ENCODE results near the gene HAUS7. TPM values are rescaled to one million over a fixed set of nuclear protein-coding genes. Genes with fewer than 3 reads are reported as not detected.

HAUS7 gene
- total RNA-seq, 2 experiments from 2014 or later = 37.6 to 45.9 TPM

DNA sequence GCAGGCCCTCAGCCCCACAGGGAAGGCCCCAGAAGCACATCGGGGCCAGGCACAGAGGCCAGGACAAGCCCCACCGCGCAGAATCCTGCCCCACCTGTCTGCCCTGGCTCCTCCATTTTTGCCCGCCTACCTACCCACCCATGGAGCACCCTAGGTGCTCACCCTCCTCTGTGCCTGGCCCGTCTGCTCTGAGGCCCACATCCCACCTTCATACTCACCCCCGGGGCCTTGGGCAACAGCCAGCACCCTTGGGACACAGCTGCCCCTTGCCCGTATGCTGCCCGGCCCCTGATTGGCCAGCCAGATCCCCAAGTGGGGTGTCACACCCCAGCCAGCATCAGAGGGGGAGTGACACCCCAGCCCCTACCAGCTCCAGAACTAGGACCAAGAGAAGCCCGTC lies 13.7 kb downstream of the HAUS7 start:
- DNase-seq = no peak
- ChIA-PET CTCF (interaction anchor here (1.6 kb wide), 1 partner anchor 23 kb away, joined by 3 read pairs; no protein-coding TSS in a partner anchor), POLR2A (no interaction called here)
- Mint-ChIP-seq H3K4me3 (no peak overlapping the region), H3K36me3 (ENCODE audit: low read depth) (peaks cover 3% of the 10 kb centered on the region), H3K27ac (no peak overlapping the region), H3K4me1 (no peaks in the 10 kb centered on the region), H3K9me3 (no peaks in the 10 kb centered on the region), H3K27me3 (no peaks in the 10 kb centered on the region)

DNA sequence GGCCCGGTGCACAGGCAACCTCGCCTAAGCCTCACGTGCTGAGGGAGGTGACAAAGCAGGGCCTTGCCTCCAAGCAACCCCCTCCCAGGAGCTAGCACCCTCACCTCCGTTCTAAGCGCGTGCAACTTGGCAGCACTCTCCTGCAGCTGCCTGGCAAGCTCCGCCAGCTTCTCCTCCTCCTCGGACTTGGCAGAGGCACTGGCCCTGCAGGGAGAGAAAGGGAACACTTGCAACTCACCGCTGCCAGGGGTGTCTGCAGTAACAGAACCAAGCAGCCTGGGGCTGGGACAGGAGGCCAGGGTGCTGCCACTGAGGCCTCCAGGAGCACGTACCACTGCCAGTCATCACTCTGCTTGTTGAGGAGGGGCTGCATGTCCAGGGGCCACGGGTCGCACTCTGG lies 14.2 kb downstream of the HAUS7 start:
- CTCF ChIA-PET = interaction anchor here (1.6 kb wide), 1 partner anchor 22 kb away, joined by 3 read pairs; no protein-coding TSS in a partner anchor
- Mint-ChIP-seq H3K27ac (no peak overlapping the region), H3K36me3 (ENCODE audit: low read depth) (no peaks in the 10 kb centered on the region), H3K4me1 (no peaks in the 10 kb centered on the region), H3K4me3 (no peak overlapping the region), H3K9me3 (no peaks in the 10 kb centered on the region), H3K27me3 (no peaks in the 10 kb centered on the region)
- POLR2A ChIA-PET = no interaction called here
- no peak for DNase-seq

DNA sequence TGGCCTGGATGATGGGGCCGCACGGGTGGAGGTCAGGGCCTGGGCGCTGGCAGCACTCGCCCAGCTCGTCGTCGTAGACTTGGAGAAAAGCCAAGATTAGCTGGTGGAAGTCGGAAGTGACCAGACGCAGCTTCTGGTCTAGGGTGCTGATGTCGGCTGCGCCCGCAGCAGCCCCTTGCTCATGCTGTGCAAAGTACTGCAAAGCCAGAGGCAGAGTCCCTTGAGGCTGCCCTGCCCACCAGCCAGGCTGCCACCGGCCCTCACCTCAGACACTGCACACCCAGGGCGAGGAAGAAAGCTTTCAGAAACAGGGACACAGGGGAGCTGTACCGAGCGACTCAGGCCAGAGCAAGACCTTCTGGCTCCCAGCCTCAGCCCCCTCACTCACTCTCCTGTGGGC lies 14.8 kb downstream of the HAUS7 start:
- POLR2A ChIA-PET = no interaction called here
- Mint-ChIP-seq H3K4me3 (no peak overlapping the region), H3K36me3 (ENCODE audit: low read depth) (no peaks in the 10 kb centered on the region), H3K4me1 (no peaks in the 10 kb centered on the region), H3K27me3 (no peaks in the 10 kb centered on the region), H3K27ac (no peak overlapping the region), H3K9me3 (no peaks in the 10 kb centered on the region)
- CTCF ChIA-PET = interaction anchor here (1.6 kb wide), 1 partner anchor 21 kb away, joined by 3 read pairs; no protein-coding TSS in a partner anchor
- no peak for DNase-seq

DNA sequence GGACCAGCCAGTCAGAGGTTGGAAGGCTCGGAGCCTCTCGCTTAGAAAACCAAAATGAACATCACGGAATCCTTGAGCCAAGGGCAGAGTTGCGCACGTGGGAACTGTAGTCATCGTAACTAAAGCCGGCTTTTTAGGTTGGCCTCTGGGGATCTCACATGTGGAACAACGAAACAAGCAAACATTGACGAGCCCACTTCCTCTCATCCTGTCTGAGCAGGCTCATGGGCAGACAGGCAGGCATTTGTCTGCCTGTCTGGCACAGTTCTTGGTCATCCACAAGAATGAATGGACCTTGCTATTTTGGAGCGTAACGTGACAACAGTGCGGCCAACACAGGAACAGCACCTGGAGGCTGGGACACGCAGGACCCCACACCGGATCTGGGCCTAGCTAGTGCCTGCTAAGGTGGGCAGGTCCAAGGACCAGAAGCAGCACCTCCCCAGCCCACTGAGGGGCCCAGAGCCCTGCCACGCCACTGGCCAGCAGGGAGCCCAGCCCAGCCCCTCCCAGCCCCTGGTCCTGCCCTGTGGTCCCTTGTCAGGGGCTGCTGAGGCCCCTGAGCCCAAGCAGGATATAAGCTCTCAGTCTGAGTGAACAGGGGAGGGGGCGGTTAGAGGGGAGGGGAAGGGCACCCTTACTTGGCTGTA lies 15.3 kb downstream of the HAUS7 start:
- Mint-ChIP-seq H3K4me1 (no peaks in the 10 kb centered on the region), H3K27me3 (no peaks in the 10 kb centered on the region), H3K27ac (no peak overlapping the region), H3K36me3 (ENCODE audit: low read depth) (no peaks in the 10 kb centered on the region), H3K9me3 (no peaks in the 10 kb centered on the region), H3K4me3 (no peak overlapping the region)
- no peak for DNase-seq
- ChIA-PET CTCF (interaction anchor here (1.6 kb wide), 1 partner anchor 21 kb away, joined by 3 read pairs; no protein-coding TSS in a partner anchor), POLR2A (no interaction called here)

DNA sequence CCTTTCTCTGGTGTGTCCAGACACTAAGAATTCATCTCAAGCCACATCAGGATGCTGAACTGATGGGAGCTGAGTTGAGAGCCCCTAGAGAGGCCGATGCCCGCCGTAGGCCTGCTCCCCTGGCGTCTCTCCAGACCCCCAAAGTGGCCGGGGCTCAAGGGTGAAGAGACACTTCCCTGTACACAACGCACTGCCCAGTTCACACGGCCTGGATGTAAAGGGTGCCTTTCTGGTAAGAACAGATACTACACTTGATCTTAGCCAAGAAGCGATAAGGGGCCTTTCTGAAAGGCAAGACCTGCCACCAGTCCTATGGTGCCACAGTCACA lies 19.5 kb downstream of the HAUS7 start:
- POLR2A ChIA-PET = no interaction called here

DNA sequence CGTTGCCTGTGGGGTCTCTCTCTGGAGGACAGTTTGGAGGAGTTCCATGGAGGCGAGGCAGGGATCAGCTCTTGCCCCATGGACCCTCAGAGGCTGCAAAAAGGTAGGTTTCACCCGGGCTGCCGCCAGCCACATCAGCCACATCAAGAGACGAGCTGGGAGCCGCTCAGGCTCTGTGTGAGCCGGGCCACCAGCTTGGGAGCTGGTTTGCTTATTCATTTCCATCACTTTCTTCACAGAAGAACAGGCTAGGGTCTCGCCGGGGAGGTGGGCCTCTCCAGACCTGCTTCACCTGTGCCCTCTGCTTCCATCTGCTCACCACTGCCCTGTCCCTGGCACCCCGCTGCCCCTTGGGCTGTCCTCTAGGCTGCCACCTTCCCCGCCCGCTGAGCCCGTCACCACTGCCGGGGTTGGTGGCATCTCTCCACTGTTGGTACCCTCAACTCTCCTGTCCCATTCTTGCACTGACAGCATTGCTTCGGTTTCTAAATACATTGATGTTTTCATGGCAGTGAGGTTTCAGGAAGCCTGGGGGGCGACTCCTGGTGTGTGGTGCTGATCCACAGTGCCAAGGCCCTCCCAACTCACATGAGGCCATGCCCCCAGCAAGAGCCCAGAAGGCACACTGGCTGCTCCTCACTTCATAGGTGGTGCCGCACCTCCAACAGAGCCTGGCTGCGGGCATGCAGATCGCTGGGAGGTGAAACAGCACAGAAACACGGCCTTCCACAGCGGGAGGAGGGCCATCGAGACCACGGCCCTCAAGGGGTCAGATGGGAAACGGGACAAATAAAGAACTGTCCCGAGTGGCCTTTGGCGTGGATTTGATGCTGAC lies 20.0 kb downstream of the HAUS7 start:
- ChIA-PET CTCF (no interaction called here), POLR2A (interaction anchor here (1.4 kb wide), 1 partner anchor 8 kb away, joined by 4 read pairs; no protein-coding TSS in a partner anchor)
- DNase-seq = no peak
- no peaks in the 10 kb centered on the region for H3K36me3 Mint-ChIP-seq (ENCODE audit: low read depth)
- H3K4me1 Mint-ChIP-seq = no peaks in the 10 kb centered on the region
- no peaks in the 10 kb centered on the region for H3K9me3 Mint-ChIP-seq
- H3K27me3 Mint-ChIP-seq = no peaks in the 10 kb centered on the region
- no peak overlapping the region for H3K4me3 Mint-ChIP-seq
- no peak overlapping the region for H3K27ac Mint-ChIP-seq

More for the DNA sequence above, 19.5 kb downstream of the HAUS7 start:
- H3K4me1 Mint-ChIP-seq = no peaks in the 10 kb centered on the region
- H3K36me3 Mint-ChIP-seq (ENCODE audit: low read depth) = no peaks in the 10 kb centered on the region
- no peak for DNase-seq
- H3K4me3 Mint-ChIP-seq = no peak overlapping the region
- no peaks in the 10 kb centered on the region for H3K9me3 Mint-ChIP-seq
- CTCF ChIA-PET = no interaction called here
- H3K27ac Mint-ChIP-seq = no peak overlapping the region
- no peaks in the 10 kb centered on the region for H3K27me3 Mint-ChIP-seq

DNA sequence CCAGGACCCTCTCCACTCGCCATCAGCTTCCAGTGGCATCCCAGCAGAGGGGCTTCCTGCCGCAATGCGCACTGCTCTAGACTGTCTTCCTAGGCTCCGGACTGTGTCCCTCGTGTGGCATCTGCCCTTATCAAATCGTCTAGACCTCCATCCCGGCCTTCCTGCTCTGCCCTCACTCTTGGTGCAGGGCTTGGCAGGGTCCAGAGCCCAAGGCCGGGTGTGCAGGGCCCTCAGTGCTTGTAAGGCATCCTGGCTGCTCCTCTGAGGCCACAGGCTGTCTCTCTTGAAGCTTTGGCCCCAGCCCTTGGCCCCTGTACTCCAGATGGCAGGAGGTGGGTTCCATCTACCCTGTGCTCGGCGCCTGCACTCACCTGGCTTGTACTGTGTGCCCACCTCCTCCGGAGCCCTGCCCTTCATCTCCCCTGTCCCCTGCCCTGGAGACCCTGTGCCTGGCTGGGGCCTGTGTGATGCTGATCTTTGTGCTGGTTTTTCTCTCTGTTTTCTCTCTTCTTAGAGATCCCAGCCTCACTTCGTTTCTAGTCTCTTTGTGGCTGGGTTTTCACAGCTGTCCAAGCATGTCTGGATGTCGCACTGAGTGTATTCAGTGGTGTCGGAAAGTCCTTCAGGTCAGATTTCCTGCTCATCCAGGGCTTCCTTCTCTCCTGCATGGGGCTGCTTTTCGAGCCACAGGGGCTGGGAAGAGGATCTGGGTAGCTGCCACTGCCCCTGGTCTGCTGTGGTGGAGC lies 20.8 kb downstream of the HAUS7 start:
- DNase-seq = no peak
- Mint-ChIP-seq H3K27me3 (no peaks in the 10 kb centered on the region), H3K9me3 (no peaks in the 10 kb centered on the region), H3K4me1 (no peaks in the 10 kb centered on the region), H3K4me3 (no peak overlapping the region), H3K27ac (no peak overlapping the region), H3K36me3 (ENCODE audit: low read depth) (no peaks in the 10 kb centered on the region)
- POLR2A ChIA-PET = interaction anchor here (1.4 kb wide), 1 partner anchor 8 kb away, joined by 4 read pairs; no protein-coding TSS in a partner anchor
- CTCF ChIA-PET = no interaction called here

DNA sequence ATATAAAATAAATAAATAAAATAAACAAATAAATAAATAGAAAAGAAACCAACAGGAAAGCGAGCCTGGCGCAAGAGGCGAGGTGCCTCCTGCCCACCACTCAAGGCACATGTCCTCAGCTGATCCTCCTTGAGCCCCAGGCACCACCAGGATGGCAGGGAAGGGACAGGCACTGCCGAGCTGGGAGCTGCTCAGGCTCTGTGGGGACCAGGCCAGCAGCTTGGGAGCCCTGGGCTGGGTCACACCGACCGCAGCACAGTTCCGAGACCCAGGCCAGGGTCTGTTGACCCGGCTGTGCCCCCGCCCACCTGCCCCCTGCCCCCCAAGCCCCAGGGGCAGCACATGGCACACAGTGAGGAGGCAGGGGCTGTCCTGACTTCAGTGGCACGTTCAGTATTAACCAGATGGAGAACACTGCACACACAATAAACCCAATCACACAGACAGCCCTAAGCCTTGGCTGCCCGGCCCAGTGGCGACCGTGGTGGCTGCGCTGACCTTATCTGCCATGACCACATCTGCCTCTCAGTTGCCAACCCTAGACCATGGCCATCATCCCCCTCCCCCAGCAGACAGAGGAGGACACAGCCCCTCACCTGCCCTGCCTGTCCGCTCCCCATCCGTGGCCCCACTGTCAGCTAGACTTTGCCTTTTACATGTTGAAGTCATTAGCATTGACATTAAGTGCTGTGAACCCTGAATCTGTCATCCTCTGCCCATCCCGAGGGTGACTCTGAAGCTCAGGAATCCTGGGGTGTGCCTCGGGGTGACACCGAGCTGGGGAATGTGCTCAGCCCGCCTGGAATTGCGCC lies 21.6 kb downstream of the HAUS7 start:
- H3K4me1 Mint-ChIP-seq = no peaks in the 10 kb centered on the region
- no peak overlapping the region for H3K27ac Mint-ChIP-seq
- no peak for DNase-seq
- H3K36me3 Mint-ChIP-seq (ENCODE audit: low read depth) = no peaks in the 10 kb centered on the region
- no peaks in the 10 kb centered on the region for H3K9me3 Mint-ChIP-seq
- H3K4me3 Mint-ChIP-seq = no peak overlapping the region
- POLR2A ChIA-PET = interaction anchor here (1.4 kb wide), 1 partner anchor 9 kb away, joined by 4 read pairs; no protein-coding TSS in a partner anchor
- CTCF ChIA-PET = no interaction called here
- H3K27me3 Mint-ChIP-seq = no peaks in the 10 kb centered on the region

DNA sequence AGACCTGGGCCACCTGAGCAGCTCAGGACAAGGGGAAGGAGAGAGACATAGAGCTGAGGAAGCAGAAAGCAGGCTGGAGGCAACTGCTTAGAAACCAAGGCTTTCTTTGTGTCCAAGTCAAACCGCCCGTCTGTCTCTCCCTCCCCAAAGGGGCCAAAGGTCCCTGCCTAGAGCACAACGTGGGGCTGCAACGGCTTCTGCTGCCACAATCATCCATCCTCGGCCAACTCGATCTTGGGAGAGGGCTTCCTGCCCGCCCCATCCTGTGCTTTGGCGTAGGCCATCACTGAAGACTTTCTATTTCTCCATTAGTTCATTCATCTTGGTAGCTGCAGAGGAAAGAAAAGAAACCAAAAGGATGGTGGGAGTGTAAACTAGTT lies 22.8 kb downstream of the HAUS7 start:
- Mint-ChIP-seq H3K4me1 (no peaks in the 10 kb centered on the region), H3K9me3 (no peaks in the 10 kb centered on the region), H3K36me3 (ENCODE audit: low read depth) (no peaks in the 10 kb centered on the region), H3K4me3 (no peak overlapping the region), H3K27me3 (no peaks in the 10 kb centered on the region), H3K27ac (peak overlapping the region; percentile 36)
- DNase-seq = no peak
- ChIA-PET POLR2A (no interaction called here), CTCF (no interaction called here)

DNA sequence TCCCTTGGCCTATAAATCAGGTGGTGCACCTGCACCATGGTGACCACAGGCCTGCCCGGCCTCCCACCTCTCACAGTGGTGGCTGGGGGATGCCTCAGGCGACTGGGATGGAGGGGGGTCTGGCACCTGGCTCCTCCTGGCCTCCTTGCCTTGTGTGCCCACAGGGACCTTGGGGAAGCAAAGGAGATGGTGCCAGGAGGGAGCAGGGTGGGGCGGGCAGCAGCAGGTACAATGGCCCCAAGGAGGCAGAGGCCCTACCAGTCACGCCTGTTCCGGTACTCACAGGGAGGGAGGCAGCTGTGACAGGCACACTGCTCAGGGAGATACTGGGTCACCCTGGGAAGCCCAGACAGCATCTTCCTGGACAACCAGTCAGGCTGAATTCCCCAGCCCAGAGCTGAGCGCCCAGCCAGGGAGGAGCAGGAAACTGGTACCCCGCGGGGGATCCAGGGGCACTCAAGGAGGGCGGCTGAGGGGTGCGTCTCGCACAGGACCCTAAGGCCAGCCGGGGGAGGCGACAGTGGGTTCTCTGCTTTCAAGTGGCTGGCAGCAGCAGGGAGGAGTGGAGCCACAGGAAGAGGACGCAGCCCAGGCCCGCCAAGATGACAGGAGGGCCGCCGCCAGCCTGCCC lies 23.3 kb downstream of the HAUS7 start:
- H3K36me3 Mint-ChIP-seq (ENCODE audit: low read depth) = no peaks in the 10 kb centered on the region
- no peak overlapping the region for H3K4me3 Mint-ChIP-seq
- H3K4me1 Mint-ChIP-seq = no peaks in the 10 kb centered on the region
- POLR2A ChIA-PET = no interaction called here
- H3K9me3 Mint-ChIP-seq = no peaks in the 10 kb centered on the region
- no peak for DNase-seq
- H3K27ac Mint-ChIP-seq = no peak overlapping the region
- no peaks in the 10 kb centered on the region for H3K27me3 Mint-ChIP-seq
- CTCF ChIA-PET = no interaction called here

DNA sequence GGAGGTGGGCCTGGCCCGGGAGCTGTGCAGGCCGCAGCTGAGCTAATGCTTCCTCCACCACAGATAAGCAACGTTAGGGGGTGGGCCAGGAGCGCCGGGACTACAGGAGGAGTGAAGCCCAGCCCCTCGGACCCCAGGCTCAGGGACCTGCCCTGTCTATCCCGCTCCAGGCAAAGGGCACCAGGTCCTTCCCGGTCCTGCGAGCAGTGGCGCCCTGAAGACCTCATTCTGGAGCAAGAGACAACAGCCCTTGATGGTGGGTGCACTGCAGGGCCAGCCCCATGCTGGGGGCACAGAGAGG lies 23.8 kb downstream of the HAUS7 start:
- no peak overlapping the region for H3K27ac Mint-ChIP-seq
- DNase-seq = no peak
- CTCF ChIA-PET = no interaction called here

DNA sequence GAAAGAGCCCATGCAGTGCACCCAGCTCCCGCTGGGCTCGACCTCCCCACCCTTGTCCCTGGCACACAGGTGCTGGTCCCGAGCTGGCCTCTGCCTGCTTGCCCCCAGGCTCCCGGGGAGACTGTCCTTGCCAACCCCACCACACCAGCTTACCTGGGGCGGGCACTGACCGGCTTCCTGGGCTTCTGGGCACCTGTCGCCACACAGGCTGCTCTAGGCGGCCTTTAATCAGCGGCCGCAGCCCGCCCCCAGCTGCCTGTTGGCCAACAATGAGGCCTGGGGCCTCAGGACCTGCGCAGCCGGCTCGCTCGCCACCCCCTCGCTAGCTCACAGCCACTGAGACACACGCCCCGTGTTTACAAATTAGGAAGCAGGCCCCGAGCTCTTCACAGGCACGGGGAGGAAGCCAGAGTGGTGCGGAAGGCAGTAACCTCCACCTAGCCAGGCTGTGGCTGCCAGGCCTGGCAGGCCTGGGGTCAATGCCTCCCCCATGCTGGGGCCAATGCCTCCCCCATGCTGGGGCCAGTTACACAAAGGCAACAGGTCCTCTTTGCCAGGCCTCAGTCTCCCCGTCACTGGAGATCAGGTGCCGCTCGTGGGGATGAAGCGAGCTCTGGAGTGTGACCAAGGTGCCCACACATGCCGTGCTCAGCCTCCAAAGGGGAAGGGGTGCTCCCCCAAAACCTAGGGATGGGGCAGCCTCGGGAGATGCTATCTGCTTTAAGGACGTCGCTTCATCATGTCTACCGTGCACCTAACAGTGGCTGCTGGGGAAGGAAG lies 24.3 kb downstream of the HAUS7 start, which contains the start of gene TREX2:
TSS of gene TREX2 (minus strand) at position 201 of the 780 bp plus-strand sequence. CDS start 626 bp downstream, outside the sequence.
- Mint-ChIP-seq H3K9me3 (no peaks in the 10 kb centered on the region), H3K27ac (no peak within 1 kb of the TSS), H3K36me3 (ENCODE audit: low read depth) (no peaks in the 10 kb centered on the region), H3K27me3 (no peaks in the 10 kb centered on the region), H3K4me1 (no peaks in the 10 kb centered on the region), H3K4me3 (no peak within 1 kb of the TSS)
- DNase-seq = no peak
- ChIA-PET POLR2A (no interaction called here), CTCF (interaction anchor here (0.9 kb wide), 1 partner anchor 15 kb away, joined by 3 read pairs; no protein-coding TSS in a partner anchor)

More for the DNA sequence above, 23.8 kb downstream of the HAUS7 start:
- no peaks in the 10 kb centered on the region for H3K9me3 Mint-ChIP-seq
- H3K27me3 Mint-ChIP-seq = no peaks in the 10 kb centered on the region
- no peak overlapping the region for H3K4me3 Mint-ChIP-seq
- POLR2A ChIA-PET = no interaction called here
- no peaks in the 10 kb centered on the region for H3K36me3 Mint-ChIP-seq (ENCODE audit: low read depth)
- H3K4me1 Mint-ChIP-seq = no peaks in the 10 kb centered on the region
